Measurements from ENCODE around the gene DDX11. TPM values are rescaled to one million over a fixed set of nuclear protein-coding genes. Genes with fewer than 3 reads are reported as not detected.
A peak's percentile ranks its signal among the peaks of the same experiment; 100 is the strongest.
"Not testable (repeated sequence)": the region's sequence is repeated elsewhere in the genome, so short reads cannot be mapped to it uniquely, and the experiment has no call there.

Gene DDX11
- total RNA-seq, 1 experiment from 2014 or later: 136 TPM

GRCh38 chr12:31116846-31117202 is 43.2 kb downstream of the DDX11 start:
- TF ChIP-seq CTCF (IDR thresholded peaks at IDR 0.05 in 2 of 3, conservative IDR thresholded peaks at IDR 0.05 in 1 of 3; ENCODE audit: borderline replicate concordance in 1 of 3, insufficient read depth in 1 of 3, low read depth in 2 of 3, low read length in 2 of 3) (peak in 1 of 3 experiments; percentile 21; a peak in 1 of 6 replicates), RAD21 (IDR thresholded peaks at IDR 0.05; ENCODE audit: low read depth) (0 out of 2 replicates have a peak, but pooled peaks have one; percentile 34)
- H3K36me3 ChIP-seq (ENCODE audit: control insufficient read depth in 1 of 2, insufficient read depth in 2 of 2, low read length in 2 of 2); H3K79me2 ChIP-seq (ENCODE audit: insufficient read depth, low read length); H3K9me3 ChIP-seq (ENCODE audit: control insufficient read depth in 1 of 2, insufficient read depth in 1 of 2, low read depth in 1 of 2, low read length in 2 of 2); ATAC-seq; H2AFZ ChIP-seq (ENCODE audit: low read depth, low read length, poor library complexity, severe bottlenecking); DNase-seq (ENCODE audit: low read depth, low spot score); H3K27ac ChIP-seq (ENCODE audit: low read depth, low read length); intact Hi-C loops (cut with micrococcal nuclease); RAD21 ChIA-PET (ENCODE audit: low non-redundant PET in 1 of 2, low total read pairs in 2 of 2, uncharacterized antibody in 2 of 2, unreplicated experiment in 2 of 2); H3K9me2 ChIP-seq (ENCODE audit: insufficient read depth); POLR2A ChIA-PET; BruUV-seq (replicated peaks); H4K20me1 ChIP-seq (ENCODE audit: insufficient read depth); H3K9ac ChIP-seq (ENCODE audit: low read length); CTCF ChIA-PET; H3K27me3 ChIP-seq (ENCODE audit: insufficient read depth, low read length): not testable (repeated sequence)
- H3K4me2 ChIP-seq (ENCODE audit: low read length): peak overlapping the region; percentile 91
- H3K4me3 ChIP-seq (replicated peaks in 1 of 2; ENCODE audit: low read depth in 1 of 2, low read length in 2 of 2): peak overlapping the region; percentile 43 to 58; a peak in 3 of 4 replicates
- peaks cover 12 to 22% of the 10 kb centered on the region in 2 experiments; a peak in 3 of 4 replicates for H3K4me1 ChIP-seq (ENCODE audit: control insufficient read depth in 1 of 2, insufficient read depth in 2 of 2, low read length in 2 of 2)

DNA sequence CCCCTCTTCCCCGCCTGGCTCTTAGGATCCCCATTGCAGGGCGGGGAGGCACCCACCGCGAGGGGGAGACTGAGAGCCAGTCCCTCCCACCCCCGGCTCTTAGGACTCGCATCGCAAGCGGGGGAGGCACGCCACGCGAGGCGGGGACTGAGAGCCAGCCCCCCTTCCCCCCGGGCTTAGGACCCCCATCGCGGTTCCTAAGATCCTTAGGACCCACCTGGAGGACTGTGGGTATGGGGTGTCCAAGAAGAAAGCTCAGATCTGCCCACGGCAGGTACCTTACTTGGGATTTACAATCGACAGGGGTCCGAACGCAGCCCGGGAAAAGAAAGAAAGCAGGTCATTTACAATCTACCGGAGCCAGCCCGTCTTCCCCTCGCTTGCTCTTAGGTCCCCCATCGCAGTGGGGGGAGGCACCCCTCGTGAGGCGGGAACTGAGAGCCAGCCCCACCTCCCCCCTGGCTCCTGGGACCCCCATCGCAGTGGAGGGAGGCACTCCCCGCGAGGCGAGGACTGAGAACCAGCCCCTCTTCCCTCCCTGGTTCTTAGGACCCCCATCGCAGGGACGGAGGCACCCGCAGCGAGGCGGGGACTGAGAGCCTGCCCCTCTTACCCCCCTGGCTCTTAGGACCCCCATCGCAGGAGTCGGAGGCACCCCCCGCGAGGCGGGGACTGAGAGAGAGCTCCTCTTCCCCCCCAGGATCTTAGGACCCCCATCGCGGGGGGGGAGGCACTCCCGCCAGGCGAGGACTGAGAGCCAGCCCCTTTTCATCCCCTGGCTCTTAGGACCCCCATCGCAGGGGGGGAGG is 43.7 kb downstream of the DDX11 start:
- intact Hi-C loops (cut with micrococcal nuclease): no loop called here
- peak overlapping the region; percentile 43 to 58 for H3K4me3 ChIP-seq (replicated peaks in 1 of 2; ENCODE audit: low read depth in 1 of 2, low read length in 2 of 2)
- H3K36me3 ChIP-seq (ENCODE audit: control insufficient read depth in 1 of 2, insufficient read depth in 2 of 2, low read length in 2 of 2): no peaks in the 10 kb centered on the region
- no peaks in the 10 kb centered on the region for H3K9me3 ChIP-seq (ENCODE audit: control insufficient read depth in 1 of 2, insufficient read depth in 1 of 2, low read depth in 1 of 2, low read length in 2 of 2)
- BruUV-seq (replicated peaks): no TSS peak
- peak overlapping the region; percentile 49 for H3K9ac ChIP-seq (ENCODE audit: low read length)
- H3K4me2 ChIP-seq (ENCODE audit: low read length): peak overlapping the region; percentile 91
- H3K9me2 ChIP-seq (ENCODE audit: insufficient read depth): no peaks in the 10 kb centered on the region
- DNase-seq (ENCODE audit: low read depth, low spot score) (peak; percentile 10), ATAC-seq (peak; percentile 74)
- H3K4me1 ChIP-seq (ENCODE audit: control insufficient read depth in 1 of 2, insufficient read depth in 2 of 2, low read length in 2 of 2): peaks cover 12 to 22% of the 10 kb centered on the region in 2 experiments; a peak in 3 of 4 replicates
- H3K27ac ChIP-seq (ENCODE audit: low read depth, low read length): peak overlapping the region; percentile 26; the same call in 1 of the 2 replicates
- no peaks in the 10 kb centered on the region for H3K27me3 ChIP-seq (ENCODE audit: insufficient read depth, low read length)
- ChIA-PET POLR2A (no interaction called here), RAD21 (ENCODE audit: low non-redundant PET in 1 of 2, low total read pairs in 2 of 2, uncharacterized antibody in 2 of 2, unreplicated experiment in 2 of 2) (no interaction called here), CTCF (no interaction called here)
- H4K20me1 ChIP-seq (ENCODE audit: insufficient read depth): no peaks in the 10 kb centered on the region
- no peaks in the 10 kb centered on the region for H3K79me2 ChIP-seq (ENCODE audit: insufficient read depth, low read length)
- no peak overlapping the region for H2AFZ ChIP-seq (ENCODE audit: low read depth, low read length, poor library complexity, severe bottlenecking)
- TF ChIP-seq, protein P1, sequence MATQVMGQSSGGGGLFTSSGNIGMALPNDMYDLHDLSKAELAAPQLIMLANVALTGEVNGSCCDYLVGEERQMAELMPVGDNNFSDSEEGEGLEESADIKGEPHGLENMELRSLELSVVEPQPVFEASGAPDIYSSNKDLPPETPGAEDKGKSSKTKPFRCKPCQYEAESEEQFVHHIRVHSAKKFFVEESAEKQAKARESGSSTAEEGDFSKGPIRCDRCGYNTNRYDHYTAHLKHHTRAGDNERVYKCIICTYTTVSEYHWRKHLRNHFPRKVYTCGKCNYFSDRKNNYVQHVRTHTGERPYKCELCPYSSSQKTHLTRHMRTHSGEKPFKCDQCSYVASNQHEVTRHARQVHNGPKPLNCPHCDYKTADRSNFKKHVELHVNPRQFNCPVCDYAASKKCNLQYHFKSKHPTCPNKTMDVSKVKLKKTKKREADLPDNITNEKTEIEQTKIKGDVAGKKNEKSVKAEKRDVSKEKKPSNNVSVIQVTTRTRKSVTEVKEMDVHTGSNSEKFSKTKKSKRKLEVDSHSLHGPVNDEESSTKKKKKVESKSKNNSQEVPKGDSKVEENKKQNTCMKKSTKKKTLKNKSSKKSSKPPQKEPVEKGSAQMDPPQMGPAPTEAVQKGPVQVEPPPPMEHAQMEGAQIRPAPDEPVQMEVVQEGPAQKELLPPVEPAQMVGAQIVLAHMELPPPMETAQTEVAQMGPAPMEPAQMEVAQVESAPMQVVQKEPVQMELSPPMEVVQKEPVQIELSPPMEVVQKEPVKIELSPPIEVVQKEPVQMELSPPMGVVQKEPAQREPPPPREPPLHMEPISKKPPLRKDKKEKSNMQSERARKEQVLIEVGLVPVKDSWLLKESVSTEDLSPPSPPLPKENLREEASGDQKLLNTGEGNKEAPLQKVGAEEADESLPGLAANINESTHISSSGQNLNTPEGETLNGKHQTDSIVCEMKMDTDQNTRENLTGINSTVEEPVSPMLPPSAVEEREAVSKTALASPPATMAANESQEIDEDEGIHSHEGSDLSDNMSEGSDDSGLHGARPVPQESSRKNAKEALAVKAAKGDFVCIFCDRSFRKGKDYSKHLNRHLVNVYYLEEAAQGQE (IDR thresholded peaks at IDR 0.05; ENCODE audit: low read depth): no peak
- TF ChIP-seq EGR1 (IDR thresholded peaks at IDR 0.05; ENCODE audit: low read depth) (peak; percentile 51; the same call in 1 of the 2 replicates), EZH2phosphoT487 (IDR thresholded peaks at IDR 0.05; ENCODE audit: borderline replicate concordance) (no peak), ELF1 (IDR thresholded peaks at IDR 0.05; ENCODE audit: borderline replicate concordance, low read depth) (no peak), CTCF (IDR thresholded peaks at IDR 0.05 in 2 of 3, conservative IDR thresholded peaks at IDR 0.05 in 1 of 3; ENCODE audit: borderline replicate concordance in 1 of 3, insufficient read depth in 1 of 3, low read depth in 2 of 3, low read length in 2 of 3) (peak in 2 of 3 experiments; percentile 43 to 56; a peak in 5 of 6 replicates), SRF (IDR thresholded peaks at IDR 0.05; ENCODE audit: low read depth) (no peak), ZFX (IDR thresholded peaks at IDR 0.05) (no peak)
